ENCODE measurements around the gene YAF2.

- TF ChIP-seq CTCF (IDR thresholded peaks at IDR 0.05) (no peak), POLR2A (IDR thresholded peaks at IDR 0.05) (no peak)
These were observed 29.5 kb downstream of the YAF2 start for GRCh38 chr12:42208574-42208973.
